GM12891 (cell line): Measurements from ENCODE around the gene NPHP4.

Experiments used
- POLR2A ChIP-seq: IDR thresholded peaks from 2 replicates; pipeline ENCODE4 v1.6.1; 2011; ENCODE audit warnings: low read depth, low read length, control low read depth
- POLR2AphosphoS5 ChIP-seq: IDR thresholded peaks from 2 replicates; pipeline ENCODE4 v1.6.1; 2011; ENCODE audit warnings: low read depth, low read length, control low read depth
- SPI1 ChIP-seq: IDR thresholded peaks from 2 replicates; pipeline ENCODE4 v1.6.1; 2011; ENCODE audit warnings: low read depth, low read length, control low read depth
- TAF1 ChIP-seq: IDR thresholded peaks from 2 replicates; pipeline ENCODE4 v1.6.1; 2011; ENCODE audit warnings: low read depth, low read length, control low read depth

- TF ChIP-seq POLR2A (no peak), POLR2AphosphoS5 (no peak), TAF1 (no peak), SPI1 (no peak)
These were observed 11.8 kb downstream of the NPHP4 start for GRCh38 chr1:5980314-5981008.
